RCC 7860 (cell line): Measurements from ENCODE around the gene CNTN2.
A peak's percentile ranks its signal among the peaks of the same experiment; 100 is the strongest.

Source experiments
- DNase-seq: peaks from one replicate; pipeline ENCODE4 v3.0.0-alpha.2; 2015; ENCODE audit warnings: low spot score
- FAIRE-seq: peaks from 2 replicates; lab custom pipeline; 2012; peaks lifted over from hg19 to GRCh38; lab: Jason Lieb, UNC

The CNTN2 gene

GRCh38 chr1:205109269-205109668 is 66.3 kb downstream of the CNTN2 start:
- FAIRE-seq (no peak), DNase-seq (no peak)

GRCh38 chr1:205109711-205110110 is 66.7 kb downstream of the CNTN2 start:
- DNase-seq (no peak), FAIRE-seq (no peak)

- no peak for FAIRE-seq
- DNase-seq: no peak
These were observed 68.3 kb downstream of the CNTN2 start for GRCh38 chr1:205111354-205111753.

- FAIRE-seq (no peak), DNase-seq (no peak)
These were observed 75.7 kb downstream of the CNTN2 start for GRCh38 chr1:205118752-205119151.

GRCh38 chr1:205121660-205122488 is 78.9 kb downstream of the CNTN2 start, which contains the start of gene RBBP5:
Gene RBBP5 (minus strand): TSS chr1:205121978. CDS start chr1:205121873, 105 bp downstream.
- FAIRE-seq: peak; percentile 78
- peak; percentile 93 for DNase-seq

GRCh38 chr1:205122489-205122882 is 79.5 kb downstream of the CNTN2 start:
- FAIRE-seq (no peak), DNase-seq (no peak)

- FAIRE-seq (no peak), DNase-seq (no peak)
These were observed 81.7 kb downstream of the CNTN2 start for GRCh38 chr1:205124726-205125125.

- FAIRE-seq (no peak), DNase-seq (no peak)
These were observed 84.6 kb downstream of the CNTN2 start for GRCh38 chr1:205127646-205128045.
